ENCODE measurements around the gene TAS2R41.

DNA sequence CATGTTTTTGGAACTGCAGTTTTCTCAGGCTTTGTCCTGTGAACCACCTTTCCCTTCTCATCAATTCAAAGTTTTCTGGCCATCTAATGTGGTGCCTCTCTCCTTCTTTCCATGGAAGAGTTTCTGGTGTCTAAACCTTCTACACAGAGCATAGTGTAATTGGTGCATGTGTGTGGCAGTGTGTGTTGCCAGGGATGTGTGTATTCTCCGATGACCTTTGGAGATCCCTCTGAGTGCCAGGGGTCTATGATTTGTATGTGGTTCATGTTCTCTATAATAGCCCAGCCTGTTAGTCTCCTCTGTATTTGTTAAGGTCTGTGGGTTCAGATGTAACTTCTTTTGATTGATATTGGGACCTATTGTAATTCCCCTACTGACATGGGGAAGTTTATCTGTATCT, 32.9 kb upstream of the TAS2R41 start:
- TF ChIP-seq POLR2A (IDR thresholded peaks at IDR 0.05; ENCODE audit: low read length) (no peak), GATA1 (IDR thresholded peaks at IDR 0.05; ENCODE audit: low read depth, low read length) (no peak)

Data from erythroblast (primary cell).